HG03066 (cell line): ENCODE data around the gene PCNX2.
A peak's percentile ranks its signal among the peaks of the same experiment; 100 is the strongest.
"Not testable (repeated sequence)": the region's sequence is repeated elsewhere in the genome, so short reads cannot be mapped to it uniquely, and the experiment has no call there.

Source experiments
- ATAC-seq: cut with Tn5 transposase; IDR thresholded peaks from one replicate; pipeline ENCODE4 v1.9.1; 2021; ENCODE audit warnings: low read depth; ENCODE audit not compliant: unreplicated experiment

The PCNX2 gene

DNA sequence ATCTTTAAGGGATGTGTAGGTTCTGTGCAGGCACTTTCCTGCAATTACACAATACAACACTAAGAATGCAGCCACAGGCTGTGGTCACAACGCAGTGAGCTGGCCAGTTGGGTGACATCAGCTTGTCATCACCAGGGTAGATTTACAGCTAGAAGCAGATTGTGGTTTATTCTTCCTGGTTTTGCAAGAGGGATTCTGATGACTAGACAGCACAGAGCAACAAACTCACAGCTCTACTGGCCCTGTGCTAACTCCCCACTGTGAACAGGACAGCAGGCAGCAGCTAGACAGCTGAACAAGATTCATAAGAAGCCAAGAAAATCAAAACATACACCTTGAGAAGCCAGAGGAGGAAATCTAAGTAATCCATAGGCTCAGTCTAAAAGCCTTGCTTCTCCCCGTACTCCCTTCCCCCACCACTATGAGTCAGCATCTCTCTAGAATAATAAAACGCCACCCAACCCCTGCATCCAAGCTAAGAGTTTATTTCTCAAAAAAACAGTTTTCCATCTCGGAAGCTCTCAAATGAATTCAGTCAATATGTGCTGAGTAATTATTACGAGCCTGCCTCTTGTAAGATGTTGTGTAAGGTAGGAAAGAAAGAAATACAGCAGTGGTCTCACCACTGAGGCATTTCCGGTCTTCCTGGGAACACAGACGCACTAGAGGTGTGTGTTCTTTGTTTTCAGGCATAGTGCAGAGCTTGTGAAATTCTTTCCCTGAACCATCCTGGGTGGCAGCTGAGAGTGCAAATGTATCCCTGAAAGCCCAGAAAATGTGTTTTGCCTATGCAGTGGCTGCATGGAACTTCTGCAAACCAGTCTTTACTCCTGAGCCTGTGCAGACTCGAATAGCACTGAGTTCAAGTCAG, 182.3 kb downstream of the PCNX2 start:
- ATAC-seq, result peak; percentile 65

DNA sequence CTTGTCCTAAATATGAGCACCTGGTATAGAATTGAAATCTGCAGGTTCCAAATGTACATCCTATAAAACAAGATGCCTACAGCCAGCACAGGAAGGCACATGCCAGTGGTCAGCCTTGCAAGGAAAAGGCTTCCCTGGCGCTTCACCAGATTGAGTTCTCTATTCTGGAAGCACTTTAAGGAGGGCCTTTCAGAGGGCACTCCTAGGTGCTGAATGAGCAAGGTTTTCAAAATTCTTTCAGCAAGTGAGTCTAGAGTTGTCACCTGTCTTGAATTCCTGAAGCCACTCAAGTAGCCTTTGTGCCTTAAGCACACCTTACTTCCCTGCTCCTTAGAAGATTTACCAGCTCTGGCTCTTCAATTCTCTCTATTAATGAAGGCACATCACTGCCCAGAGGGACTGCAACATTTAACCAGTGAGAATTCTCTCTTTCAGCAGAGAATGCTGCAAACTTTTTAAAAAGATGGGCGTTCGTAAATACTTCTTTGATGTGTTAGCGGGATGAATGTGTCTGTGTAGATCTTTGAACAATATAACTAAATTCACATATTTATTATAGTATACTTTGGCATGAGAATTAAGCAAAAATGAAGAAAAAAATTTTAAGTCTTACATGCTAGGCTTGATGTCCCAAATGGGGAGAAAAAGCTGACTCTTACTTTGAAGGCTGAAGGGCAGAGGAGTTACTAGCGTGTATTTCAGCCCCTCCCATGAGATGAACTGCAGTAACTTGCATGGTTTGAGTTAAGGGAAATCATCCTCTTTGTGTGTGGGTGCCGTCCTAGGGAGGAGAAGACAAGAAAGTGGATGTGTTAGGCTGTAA, 183.1 kb downstream of the PCNX2 start:
- no peak for ATAC-seq

DNA sequence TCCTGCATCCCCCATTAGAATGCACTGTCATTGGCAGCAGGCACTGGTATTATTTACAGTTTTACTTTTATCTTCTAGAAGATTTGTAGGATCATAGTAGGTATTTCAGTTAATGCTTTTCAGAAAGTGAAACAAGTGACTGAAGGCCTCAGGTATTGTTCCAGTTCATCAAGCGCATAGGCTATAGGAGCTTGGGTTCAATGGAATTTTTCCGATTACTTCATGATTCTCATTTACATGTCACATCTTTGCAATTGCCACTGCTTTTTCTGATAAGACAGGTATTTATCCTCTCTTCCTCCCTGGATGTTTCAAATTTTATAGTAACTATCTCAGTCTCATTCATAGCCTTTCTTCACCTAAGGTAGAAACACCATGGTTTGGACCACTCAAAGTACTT, 183.8 kb downstream of the PCNX2 start:
- no peak for ATAC-seq

DNA sequence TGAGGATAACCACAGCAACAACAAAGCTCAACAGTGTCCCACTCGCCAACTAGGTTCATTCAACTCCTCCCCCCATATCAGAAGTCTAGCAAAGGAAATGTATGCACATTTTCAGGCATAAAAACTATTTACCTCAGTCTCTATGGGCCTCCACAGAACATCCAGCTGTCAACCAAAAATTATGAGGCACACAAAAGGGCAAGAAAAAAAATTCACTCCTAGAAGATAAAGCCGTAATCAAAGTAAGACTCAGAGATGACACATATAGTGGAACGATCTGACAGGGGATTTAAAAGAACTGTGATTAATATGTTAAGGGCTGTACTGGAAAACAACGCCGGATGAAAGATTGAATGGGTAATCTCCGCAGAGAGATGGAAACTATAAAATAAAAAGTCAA, 186.4 kb downstream of the PCNX2 start:
- ATAC-seq, result no peak

DNA sequence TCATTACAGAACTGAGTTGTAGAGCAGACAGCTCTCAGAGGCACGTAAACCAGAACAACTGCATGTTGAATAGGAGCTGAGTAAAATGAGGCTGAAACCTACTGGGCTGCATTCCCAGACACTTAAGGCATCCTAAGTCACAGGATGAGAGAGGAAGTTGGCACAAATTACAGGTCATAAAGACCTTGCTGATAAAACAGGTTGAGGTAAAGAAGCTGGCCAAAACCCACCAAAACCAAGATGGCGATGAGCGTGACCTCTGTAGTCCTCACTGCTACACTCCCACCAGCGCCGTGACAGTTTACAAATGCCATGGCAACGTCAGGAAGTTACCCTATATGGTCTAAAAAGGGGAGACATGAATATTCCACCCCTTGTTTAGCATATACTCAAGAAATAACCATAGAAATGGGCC, 187.8 kb downstream of the PCNX2 start:
- ATAC-seq, result not testable (repeated sequence)

DNA sequence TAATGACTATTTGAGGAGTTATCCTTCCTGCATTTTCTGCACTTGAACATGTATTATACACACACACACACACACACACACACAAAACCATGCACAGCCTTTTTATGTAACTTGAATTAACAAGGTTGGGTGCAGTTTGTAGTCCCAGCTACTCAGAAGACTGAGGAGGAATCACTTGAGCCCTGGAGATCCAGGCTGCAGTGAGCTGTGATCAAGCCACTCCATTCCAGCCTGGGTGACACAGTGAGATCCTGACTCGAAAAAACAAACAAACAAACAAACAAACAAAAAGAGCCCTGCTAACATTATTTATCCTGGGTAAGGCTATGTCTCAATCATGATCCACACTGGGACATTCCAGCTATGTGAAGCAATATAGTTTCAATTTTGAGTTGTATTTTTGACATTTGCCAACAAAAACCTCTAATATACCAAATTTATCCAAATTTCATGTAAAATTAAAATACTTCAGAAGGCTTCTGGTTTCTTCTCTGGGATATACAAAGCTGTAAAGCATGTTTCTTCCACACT, 188.3 kb downstream of the PCNX2 start:
- ATAC-seq, result no peak

DNA sequence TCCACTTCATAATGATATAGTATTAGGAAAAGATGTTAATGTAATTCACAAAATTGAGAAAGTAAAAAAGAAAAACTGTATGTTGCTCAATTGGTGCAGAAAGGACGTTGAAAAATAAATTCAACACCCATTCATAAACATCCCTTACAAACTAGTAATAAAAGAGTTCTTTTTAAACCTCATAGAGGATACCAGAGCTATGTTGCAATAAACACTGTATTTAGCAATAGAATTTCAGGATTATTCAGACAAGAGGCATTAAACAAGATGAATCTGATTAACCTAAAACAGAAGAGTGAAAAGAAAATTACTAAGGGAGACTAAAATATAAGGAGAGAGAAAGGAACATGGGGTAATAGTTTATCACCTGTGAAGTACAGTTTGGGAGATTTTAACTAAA, 190.3 kb downstream of the PCNX2 start:
- ATAC-seq, result no peak

DNA sequence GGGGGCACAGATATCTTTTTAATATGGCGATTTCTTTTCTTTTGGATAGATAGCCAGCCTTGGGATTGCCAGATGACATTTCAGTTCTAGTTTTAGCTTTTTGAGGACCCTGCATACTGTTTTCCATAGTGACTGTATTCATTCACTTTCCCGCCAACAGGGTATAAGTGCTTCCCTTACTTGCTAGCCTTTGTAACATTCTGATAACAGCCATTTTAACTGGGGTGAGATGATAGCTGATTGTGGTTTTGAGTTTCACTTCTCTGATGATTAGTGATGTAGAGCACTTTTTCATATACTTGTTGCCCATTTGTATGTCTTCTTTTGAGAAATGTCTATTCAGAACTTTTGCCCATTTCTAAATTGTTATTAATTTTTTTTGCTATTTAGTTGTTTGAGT, 193.2 kb downstream of the PCNX2 start:
- ATAC-seq, result no peak

DNA sequence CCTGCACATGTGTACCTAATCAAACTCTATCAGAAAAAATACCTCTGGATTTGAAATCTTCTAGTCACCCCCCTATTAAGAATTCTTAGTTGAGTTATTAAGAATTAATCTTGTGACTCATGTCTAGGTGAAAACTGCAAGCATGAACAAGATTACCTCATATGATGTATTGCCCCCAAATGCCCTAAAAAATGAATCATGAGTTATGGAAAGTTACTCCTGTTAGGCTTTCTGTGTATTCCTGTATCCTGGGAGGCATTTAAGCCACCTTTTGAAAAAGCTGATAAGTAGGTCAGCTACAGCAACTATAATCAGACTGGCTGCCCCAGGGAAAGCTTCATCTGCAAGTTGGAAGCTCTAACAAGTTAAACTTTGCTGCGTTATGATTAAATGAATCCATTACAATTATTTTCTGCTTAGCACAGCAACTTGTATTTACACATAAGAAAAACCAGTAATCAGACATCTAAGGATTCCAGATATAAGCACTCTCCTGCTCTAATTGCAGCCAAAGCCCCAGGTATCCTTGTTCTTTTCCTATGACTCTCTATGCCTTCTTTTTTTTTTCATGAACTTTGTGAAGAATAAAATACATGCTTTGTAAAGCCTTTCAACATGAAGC, 197.5 kb downstream of the PCNX2 start:
- ATAC-seq, result no peak

DNA sequence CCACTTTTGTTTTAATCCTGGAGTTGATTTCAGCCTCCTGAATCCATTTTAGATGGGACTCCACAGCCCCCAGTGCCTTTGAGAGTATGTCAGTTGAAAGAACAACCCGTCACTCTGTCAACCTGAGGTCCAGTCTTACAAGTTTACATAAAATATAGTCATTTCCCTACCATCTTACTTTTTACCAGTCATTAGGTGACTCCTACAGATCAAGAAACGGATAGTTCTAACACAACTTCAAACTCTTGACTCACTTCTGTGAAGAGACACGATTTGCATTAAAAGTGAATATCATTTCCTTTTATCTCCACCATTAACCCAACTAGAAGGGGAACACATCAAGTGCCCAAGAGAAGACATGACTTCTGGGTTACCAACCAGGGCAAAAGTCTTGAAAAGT, 198.0 kb downstream of the PCNX2 start:
- no peak for ATAC-seq

DNA sequence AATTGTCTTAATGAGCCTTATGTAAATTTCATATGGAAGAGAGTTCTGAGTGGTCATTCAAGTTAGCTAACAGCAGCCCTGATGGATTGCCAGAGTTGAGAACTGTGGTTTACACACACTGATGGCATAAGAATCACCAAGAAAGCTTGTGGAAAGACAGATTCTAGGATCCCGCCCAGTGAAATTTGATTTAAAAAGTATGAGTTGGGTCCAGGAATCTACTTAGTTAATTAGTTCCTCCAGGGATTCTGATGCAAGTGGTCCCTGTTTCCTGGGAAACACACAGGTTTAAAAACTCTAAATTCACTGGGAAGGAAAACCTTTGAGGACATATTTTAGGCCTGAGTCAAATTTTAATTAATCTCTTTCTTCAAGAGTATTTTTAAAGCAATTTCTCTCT, 200.8 kb downstream of the PCNX2 start:
- no peak for ATAC-seq

DNA sequence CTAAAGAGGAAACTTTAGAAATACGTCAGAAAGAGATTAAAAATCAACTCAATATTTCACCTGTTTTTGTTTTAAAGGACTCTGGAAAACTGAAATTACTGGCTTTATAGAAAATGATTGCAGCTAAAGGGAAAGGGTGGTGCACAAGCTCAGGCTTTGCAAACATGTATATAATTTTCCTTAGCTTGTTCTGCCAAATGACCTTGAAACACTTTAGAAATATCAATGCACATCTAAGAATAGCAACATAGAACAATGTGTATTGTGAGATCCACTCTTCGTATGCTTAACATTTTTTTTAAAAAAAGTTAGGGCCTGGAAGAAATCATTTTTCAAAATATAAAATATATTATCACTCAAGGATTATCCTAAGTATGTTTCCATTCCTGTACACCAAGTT, 201.3 kb downstream of the PCNX2 start:
- no peak for ATAC-seq

DNA sequence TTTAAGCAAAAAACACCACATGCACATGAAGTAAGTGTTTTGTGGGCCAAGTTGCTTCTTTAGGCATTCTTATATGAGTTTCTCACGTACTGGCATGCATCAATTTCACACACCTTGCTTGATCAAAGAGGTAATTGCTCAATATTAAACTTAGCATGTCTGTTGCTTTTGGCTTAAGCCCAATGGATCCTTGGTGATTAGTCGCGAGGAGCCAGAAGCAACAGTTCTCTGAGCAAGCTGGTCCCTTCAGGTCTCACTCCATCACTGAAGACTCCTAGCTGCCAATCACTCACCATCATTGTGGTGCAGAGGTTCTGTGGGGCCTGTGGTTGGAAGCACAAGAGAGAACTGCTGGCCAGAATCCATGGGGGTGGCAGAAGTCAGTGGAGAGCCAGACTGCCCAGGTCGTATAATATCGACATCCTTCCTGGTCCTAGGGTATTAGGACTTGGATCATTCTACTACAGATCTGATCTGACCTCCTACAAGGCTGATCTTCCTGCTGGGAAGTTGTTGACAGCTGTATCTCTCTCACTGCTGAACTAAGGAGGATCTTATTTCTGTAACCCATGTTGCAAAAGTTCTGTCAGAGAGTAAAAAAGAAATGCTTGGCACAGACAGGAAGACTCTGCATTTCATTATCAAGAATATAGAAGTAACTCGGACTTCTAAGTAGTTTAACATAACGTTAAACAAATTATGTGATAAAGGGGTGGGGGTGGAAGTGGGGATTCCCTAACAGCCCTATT, 204.6 kb downstream of the PCNX2 start:
- no peak for ATAC-seq

DNA sequence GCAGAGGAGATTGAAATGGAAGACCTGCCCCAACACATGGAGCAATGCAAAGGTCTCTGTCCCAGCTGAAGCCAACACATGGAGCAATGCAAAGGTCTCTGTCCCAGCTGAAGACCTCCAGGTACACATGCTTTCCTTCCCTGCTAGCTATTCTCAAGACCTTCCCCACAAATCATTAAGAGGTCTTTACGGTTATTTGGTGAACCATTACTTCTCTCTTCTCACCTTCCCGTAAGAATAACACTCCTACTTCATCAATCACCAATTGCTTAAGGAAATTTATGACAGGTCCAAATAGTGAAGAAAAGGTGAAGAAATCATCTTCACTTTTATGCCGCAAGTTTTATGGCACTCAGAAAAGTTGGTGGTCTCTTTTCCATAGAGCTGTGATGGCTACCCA, 206.3 kb downstream of the PCNX2 start:
- ATAC-seq, result no peak

DNA sequence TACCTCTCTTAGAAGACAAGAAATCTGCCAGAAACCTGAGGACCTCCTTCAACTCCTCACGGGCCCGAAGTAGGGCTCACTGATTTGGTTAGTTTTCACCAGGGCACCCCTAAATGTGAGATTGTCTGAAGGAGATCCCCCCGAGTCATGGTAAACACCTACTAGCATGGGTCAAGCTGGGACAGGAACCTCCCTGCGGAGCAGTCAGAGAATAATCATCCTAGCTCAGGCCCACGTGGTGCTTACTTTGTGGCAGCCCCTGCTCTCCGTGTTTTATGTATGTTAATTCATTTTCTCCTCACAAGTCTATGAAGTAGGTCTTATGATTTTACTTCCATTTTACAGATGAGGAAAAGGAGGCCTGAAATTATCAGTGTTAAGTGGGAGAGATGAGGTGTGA, 206.9 kb downstream of the PCNX2 start:
- no peak for ATAC-seq

DNA sequence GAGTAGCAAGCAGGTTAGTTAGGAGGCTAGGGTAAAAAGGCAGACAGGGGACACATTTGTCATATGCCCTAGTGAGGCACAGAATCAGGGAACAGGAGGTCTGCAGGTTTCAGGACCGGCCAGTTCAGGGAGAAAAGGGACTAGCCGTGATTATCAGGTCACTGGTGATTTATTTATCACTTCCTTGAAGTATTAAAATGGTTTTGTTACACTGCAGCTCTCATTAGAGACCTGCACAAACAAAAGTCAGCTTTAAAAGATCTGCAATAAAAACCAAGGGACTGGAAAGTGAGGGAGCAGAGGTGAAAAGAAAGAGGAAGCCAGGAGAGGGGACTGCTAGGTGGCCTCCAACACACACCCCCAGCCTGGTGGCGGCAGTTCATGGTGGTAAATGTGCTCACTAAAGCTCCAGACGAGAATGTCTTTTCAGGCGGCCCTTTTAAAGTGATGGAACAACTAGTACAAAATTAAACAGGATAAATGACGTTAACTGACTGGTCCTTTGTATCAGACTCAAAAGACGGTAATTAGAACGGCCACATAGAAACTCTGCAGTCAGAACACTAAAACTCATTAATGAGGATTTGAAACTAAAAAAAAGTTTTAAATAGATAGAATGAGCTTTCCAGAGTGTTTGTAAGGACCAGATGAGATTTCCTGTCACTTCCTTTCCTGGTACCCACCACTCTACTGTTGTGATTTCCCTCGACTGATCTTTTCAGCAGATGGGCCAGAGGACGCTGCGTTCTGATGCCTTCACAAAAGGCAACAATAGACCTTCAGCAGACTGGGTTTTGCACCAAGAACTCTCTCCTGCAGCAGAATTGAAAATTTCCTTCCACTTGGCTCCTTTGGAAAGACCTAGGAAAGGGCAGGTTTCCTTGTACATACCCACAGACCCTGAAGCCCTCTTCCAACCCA, 208.3 kb downstream of the PCNX2 start:
- ATAC-seq, result no peak

DNA sequence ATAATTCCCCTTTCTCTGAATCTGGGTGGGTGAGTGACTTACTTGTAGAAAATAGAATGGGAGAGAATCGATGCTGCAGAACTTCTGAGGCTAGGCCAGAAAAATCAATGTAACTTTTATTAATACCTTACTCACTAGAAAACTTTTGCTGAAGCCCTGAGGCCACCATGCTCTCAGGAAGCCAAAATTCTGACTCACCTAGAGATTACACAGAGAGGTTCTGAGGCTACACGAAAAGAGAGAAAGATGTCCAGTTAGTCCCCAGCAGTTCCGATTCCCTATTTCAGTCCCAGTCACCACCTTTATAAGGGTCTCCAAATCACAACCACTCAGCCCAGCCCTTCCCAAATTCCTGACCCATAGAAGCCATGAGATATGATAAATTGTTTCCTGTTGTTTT, 210.0 kb downstream of the PCNX2 start:
- no peak for ATAC-seq

DNA sequence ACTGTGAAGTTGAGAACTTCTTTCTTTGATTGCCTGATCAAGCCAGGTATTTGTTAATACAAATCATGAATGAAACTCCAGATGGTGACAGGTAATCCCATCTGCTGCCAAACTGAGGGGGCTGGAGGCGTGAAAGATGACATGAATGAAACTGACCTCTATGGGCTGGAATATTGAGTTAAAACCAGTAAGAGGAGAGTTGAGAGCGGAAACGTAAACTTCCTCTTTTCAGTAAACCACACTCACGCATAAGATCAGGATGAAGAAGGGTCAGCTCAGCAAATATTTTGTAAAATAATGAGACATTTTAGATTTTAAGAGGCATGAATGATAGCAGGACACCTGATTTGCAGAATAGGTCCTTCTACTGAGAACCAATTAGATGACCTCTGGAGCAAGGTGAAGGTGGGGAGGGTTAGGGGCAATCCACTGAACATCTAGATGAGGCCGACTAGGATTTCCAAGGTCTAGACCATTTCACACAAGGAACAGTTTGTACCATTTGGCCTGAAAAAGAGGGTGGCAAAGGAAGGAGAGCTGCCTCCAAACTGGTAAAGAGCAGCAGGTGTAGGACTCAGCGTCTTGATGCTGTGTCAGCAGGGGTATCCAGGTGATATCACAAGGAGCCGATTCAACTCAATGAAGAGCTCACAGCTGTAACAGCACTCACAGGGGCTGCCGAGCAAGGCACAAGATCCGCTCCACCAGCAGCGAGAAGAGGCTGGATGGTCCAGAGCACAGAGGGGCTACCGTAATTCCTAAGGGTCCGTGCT, 212.6 kb downstream of the PCNX2 start:
- peak; percentile 69 for ATAC-seq

DNA sequence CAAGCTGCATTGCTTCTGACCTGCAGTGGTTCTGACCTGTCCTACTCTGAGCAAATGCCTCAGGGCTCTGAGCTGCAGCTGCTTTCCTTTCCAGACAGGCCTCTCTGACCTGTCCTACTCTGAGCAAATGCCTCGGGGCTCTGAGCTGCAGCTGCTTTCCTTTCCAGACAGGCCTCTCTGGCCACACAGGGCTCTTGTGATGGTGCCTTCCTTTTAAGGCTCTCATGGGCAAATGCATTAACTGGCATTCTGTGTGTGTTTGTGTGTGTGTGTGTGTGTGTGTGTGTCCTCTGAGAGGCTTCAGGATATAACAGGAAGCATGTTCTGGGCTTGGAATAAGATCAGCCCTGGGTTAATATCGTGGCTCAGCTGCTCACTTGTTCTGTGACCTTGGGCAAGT, 213.8 kb downstream of the PCNX2 start:
- ATAC-seq, result no peak
